Stimulated activated CD4-positive, alpha-beta T cell treated with anti-CD3 and anti-CD28 coated beads, Interleukin-15, amount 100 ng/mL, for 24 hours (primary cell): ENCODE measurements around the gene IL36G.

Source experiments
- DNase-seq: peaks from one replicate; pipeline ENCODE4 v3.0.0-alpha.2; 2020

Gene IL36G

GRCh38 chr2:113025737-113026136, 47.9 kb downstream of the IL36G start:
- no peak for DNase-seq

DNA sequence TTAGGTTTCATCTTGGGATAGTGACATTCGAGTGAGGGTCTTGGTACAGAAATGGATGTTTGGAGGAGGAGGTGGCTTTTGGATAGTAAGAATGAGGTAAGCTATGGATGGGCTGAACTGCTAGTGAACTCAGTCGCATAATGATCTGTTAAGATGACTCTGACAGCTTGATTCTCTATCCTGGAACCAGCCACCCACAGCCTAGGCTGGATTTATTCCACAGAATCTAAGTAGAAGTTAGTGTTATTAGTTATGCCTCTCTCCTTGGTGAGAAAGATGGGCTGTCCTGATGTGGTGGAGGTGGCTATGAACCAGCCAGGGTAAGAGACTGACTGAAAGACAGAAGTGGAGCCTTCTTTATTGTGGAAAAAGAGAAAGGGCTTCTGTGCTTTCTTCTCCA, 49.9 kb downstream of the IL36G start:
- no peak for DNase-seq

DNA sequence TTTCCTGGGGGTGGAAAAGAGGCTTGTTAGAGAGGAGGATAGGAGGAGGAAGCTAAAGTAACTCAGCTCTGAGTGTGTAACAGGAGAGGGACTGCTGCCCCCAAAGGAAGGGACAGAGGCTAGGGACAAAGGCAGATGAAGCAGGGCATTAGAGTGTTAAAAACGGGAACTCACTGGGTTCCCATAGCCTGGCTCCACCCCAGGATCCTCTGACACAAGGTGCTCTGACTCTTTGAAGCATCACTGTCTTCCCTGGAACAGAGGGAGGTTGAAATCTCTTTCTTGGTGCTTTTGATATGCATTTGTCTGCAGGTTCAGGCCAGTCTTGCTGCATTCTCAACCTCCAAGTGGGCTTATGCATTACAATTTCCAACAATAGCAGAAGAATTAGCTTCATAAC, 50.3 kb downstream of the IL36G start:
- DNase-seq, result no peak

- DNase-seq, result no peak
Measured at GRCh38 chr2:113032737-113033136, 54.9 kb downstream of the IL36G start.

- DNase-seq, result no peak
Measured at GRCh38 chr2:113034016-113034415, 56.2 kb downstream of the IL36G start.
